Activated CD8-positive, alpha-beta memory T cell treated with anti-CD3 and anti-CD28 coated beads, Interleukin-2, amount 50 U/mL, for 1 hour (primary cell): Measurements from ENCODE around the gene PRSS38.
"Not testable (repeated sequence)": the region's sequence is repeated elsewhere in the genome, so short reads cannot be mapped to it uniquely, and the experiment has no call there.

ENCODE experiments used
- DNase-seq: peaks from one replicate; pipeline ENCODE4 v3.0.0-alpha.2; 2020; ENCODE audit errors: extremely low read depth

PRSS38 gene

DNA sequence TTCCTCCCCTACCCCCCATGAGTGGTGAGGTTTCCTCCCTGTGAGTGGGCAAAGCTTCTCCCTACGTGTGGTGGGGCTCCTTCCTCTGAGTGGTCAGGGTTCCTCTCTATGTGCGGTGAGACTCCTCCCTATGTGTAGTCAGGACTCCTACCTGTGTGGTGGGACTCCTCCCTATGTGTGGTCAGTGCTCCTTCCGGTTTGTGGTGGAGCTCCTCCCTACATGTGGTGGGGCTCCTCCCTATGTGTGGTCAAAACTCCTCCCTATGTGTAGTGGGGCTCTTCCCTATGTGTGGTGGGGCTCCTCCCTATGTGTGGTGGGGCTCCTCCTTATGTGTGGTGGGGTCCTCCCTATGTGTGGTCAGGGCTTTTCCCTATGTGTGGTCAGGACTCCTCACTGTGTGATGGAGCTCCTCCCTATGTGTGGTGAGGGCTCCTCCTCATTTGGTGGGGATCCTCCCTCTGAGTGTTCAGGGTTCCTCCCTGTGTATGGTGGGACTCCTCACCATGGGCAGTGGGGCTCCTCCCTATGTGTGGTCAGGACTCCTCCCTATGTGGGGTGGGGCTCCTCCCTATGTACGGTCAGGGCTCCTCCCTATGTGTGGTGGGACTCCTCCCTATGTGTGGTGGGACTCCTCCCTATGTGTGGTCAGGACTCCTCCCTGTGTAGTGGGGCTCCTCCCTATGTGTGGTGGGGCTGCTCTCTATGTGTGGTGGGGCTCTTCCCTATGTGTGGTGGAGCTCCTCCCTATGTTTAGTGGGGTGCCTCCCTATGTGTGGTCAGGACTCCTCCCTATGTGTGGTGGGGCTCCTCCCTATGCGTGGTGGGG is 29.1 kb downstream of the PRSS38 start:
- DNase-seq, result no peak

DNA sequence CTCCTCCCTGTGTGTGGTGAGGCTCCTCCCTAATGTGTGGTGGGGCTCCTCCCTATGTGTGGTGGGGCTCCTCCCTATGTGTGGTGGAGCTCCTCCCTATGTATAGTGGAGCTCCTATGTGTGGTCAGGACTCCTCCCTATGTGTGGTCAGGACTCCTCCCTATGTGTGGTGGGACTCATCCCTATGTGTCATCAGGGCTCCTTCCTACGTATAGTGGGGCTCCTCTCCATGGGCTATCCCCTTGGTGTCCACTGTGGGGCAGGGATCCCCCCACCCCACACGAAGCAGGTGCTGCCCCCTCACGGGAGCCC is 29.6 kb downstream of the PRSS38 start:
- no peak for DNase-seq

DNA sequence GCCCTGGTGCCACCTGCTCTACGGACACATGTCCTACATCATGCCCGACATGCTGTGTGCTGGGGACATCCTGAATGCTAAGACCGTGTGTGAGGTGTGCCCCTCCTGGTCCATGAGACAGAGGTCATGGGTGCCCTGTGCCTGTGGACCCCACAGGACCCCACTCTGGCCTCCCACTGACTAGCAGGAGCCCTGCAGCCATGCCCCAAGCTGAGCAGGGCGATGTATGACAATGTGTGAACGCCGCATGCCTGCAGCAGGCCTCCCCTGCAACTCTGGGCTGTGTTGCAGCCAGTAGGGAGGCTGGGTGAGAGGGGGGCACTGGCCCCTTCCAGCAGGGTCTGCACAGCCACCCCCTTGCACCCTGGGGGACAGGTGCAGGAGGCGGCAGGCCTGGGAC is 30.0 kb downstream of the PRSS38 start:
- DNase-seq, result no peak

DNA sequence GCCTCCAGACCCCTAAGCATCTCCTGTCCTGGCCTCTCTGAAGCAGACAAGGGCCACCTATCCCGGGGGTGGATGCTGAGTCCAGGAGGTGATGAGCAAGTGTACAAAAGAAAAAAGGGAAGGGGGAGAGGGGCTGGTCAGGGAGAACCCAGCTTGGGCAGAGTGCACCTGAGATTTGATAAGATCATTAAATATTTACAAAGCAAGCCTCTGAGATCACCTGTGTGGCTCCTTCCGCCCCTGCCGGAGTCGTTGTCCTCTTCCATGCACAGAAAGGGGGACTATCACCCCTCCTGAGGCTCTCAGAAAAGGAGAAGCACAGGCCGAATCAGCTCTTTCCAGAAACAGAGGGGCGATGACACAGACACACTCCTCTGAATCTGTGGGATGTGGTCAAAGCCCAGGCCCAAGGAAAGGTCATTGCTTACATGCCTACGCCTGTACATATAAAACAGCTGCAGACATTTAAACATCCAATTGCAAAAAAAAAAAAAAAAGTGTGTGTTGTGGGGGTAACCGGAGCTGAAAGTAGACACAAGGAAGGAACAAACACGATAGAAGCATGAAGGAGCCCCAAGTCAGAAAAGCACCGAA is 30.9 kb downstream of the PRSS38 start:
- no peak for DNase-seq

DNA sequence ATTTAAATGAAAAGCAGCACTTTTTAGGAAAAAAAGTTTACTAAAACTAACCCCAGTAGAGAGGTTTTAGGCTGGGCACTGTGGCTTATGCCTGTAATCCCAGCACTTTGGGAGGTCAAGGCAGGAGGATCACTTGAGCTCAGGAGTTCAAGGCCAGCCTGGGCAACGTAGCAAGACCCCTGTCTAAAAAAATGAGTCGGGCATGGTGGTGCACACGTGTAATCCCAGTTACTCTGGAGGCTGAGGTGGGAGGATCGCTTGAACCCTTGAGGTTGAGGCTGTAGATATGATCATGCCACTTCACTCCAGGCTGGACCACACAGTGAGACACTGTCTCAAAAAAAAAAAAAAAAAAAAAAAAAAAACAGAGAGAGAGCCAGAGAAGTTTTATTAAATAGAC is 31.6 kb downstream of the PRSS38 start:
- not testable (repeated sequence) for DNase-seq

DNA sequence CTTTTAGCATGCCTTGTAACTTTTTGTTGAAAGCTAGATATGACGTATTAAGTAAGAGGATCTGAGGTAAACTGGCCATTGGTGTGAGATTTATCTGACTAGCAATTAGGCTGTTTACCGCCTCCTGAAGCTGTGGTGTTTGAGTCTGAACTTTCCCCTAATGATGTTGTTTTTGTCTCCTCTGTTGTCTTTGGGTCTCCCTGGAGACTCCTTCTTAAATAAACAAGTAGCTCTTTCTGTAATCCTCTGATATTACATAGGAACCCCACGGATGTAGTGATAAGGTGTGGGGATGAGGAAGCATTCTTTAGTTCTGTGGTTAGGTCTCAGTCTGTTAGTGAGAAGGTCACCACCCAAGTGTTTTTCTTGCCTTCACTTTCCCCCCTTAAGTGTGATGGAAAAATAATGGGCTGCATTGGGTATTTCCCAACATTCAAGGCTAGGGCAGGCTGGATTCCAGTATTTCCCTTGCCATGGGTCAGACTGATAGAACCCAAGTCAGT is 33.0 kb downstream of the PRSS38 start:
- DNase-seq, result no peak

DNA sequence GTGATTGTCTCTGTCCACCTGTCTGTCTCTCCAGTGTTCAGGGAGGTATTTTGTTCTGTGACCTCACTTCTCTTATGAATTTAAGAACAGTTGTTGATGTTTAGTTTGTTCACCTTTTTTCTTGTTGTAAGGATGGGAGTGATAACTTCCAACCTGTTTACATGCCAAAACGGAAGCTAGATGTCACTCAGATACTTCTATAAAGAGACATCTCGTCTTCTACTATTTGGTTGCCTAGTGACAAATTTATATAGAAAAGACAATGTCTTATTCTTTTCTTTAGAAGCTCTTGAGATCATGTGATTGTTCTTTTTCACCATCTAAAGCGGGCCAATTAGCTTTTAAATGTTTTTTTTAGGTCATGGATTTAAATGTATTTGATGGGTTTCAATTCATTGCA is 33.8 kb downstream of the PRSS38 start:
- no peak for DNase-seq

DNA sequence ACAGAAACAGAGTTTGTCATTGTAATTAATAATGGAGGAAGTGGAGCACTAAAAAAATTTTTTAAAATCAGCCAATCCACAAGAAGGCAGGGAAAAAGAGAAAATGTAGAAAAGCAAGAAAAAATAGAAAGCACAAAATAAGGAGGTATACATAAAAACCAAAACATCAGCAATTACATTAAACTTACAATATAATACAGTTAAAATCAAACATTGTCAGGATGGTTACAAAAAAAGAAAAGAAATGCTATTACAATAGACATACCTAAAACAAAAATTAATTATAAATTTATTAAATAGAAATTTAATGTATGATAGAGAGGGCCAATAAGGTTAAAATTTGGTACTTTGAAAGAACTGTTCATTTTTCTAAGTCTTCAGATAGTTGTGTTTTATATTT is 38.7 kb downstream of the PRSS38 start:
- DNase-seq, result no peak

DNA sequence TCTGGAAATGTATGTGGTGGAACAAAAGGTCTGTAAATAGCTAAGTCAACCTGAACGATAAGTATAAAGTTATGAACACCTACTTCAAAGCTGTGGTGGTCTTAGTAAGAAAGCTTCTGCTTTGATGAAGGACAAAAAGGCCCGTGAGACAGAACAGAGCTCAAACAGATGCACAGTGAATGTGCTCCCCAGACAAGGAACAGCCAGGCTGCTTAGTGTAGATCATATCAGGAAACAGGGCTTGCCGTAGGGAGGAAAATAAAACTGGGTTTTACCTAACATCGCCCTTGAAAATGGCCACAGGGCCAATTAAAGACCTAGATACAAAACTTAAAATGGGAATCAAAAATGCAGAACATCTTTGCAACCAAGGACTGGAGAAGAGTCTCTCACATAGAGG is 40.2 kb downstream of the PRSS38 start:
- no peak for DNase-seq

DNA sequence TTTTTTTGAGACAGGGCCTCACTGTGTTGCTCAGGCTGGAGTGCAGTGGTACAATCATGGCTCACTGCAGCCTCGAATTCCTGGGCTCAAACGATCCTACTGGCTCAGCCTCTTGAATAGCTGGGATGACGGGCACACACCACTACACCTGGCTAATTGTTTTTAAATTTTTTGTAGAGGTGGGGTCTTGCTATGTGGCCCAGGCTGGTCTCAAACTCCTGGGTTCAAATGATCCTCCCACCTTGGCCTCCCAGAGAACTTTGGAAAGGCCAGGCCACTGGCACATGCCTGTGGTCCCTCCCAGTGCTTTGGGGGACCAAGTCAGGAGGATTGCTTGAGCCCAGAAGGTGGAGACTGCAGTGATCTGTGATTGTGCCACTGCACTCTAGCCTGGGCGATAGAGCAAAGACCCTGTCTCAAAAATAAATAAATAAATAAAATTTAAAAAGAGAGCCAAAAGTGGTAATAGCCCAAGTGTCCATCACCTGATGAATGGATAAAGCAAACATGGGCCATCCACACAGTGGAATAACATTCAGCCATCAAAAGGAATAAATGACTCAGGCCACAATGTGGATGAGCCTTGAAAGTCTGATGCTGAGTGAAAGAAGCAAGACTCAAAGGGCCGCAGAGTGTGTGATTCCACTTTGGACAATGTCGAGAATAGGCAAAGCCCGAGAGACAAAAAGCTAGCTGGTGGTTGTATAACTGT is 40.8 kb downstream of the PRSS38 start:
- no peak for DNase-seq

DNA sequence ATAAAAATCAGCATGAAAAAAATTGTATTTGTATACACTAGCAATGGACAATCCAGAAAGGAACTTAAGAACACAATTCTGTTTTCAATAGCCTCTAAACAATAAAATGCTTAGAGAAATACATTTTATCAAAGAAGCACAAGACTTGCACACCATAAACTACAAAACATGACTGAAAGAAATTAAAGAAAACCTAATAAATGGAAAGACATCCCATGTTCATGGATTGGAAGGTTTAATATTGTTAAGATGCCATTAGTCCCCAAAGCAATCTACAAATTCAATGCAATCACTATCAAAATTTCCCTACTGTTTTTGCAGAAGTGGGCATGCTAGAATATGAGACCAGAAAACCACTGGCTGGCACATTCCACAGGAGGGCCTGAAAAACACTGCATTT is 49.4 kb downstream of the PRSS38 start:
- DNase-seq, result no peak

DNA sequence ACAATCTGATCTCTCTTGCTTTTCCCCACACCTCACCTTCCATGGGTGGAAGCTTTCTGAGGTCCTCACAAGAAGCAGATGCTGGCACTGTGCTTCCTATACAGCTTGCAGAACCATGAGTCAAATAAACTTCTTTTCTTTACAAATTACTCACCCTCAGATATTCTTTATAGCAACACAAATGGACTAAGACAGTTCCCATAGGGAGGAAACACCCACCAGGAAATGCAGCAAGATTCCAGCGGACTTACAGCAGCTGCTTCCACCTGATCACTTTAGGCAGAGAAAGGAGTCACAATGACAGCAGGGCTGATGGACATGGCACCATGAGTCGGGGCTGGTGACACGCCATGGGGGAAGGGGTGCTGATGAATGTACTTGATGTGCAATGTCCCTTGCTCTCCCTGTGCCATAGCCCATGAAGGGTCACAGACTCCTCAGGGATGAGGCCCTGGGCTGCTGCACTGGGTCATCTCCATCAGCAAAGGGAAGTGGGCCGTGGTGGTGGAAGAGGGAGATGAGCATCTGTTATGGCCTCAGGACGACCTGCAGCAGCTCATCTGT is 53.9 kb downstream of the PRSS38 start:
- no peak for DNase-seq

DNA sequence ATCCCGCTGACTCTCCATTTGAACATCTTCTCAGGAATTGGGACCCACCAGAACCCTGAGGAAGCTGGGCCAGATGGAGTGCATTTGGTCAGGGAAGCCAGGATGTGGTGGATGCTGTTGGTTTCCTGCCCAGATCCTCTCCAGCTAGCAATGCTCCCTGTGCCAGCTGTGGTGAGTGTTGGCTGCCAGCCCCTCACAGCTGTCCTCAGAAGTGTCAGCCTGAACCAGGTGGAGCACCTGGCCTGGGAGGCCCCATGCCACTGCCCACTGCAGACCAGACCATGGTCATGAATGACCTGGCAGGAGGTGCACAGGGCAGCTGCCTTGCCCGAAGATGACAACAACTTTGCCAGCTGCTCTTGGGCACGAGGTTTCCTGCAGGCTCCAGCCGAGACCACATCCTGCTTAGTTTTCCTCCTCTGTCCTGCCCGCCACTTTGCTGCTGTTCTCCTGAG is 54.4 kb downstream of the PRSS38 start:
- no peak for DNase-seq

DNA sequence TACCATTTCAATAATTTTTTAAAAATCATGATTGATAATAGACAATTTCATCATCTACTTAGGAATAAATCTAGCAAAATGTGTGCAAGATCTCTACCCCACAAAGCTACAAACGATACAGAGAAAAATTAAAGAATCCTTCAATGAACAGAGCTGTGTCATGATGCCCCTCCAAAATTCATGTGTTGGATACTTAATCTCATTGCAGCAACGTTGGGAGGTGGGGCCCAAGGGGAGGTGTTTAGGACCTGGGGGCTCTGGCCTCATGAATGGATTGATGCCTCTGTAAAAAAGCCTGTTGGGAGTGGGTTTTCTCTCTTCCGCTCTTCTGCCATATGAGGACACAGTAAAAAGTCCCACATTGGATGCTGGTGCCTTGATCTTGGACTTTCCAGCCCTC is 54.9 kb downstream of the PRSS38 start:
- no peak for DNase-seq

DNA sequence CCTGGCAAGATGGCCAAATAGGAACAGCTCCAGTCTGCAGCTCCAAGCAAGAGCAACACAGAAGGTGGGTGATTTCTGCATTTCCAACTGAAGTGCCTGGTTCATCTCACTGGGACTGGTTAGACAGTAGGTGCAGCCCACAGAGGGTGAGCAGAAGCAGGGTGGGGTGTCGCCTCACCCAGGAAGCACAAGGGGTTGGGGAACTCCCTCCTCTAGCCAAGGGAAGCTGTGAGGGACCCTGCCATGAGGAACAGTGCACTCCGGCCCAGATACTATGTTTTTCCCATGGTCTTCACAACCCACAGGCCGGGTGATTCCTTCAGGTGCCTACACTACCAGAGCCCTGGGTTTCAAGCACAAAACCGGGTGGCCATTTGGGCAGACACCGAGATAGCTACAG is 56.4 kb downstream of the PRSS38 start:
- not testable (repeated sequence) for DNase-seq

DNA sequence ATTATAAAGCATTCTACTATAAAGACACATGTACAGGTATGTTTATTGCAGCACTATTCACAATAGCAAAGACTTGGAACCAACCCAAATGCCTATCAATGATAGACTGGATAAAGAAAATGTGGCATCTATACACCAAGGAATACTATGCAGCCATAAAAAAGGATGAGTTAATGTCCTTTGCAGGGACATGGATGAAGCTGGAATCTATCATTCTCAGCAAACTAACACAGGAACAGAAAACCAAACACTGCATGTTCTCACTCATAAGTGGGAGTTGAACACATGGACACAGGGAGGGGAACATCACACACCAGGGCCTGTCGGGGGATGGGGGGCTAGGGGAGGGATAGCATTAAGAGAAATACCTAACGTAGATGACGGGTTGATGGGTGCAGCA is 62.3 kb downstream of the PRSS38 start:
- not testable (repeated sequence) for DNase-seq

DNA sequence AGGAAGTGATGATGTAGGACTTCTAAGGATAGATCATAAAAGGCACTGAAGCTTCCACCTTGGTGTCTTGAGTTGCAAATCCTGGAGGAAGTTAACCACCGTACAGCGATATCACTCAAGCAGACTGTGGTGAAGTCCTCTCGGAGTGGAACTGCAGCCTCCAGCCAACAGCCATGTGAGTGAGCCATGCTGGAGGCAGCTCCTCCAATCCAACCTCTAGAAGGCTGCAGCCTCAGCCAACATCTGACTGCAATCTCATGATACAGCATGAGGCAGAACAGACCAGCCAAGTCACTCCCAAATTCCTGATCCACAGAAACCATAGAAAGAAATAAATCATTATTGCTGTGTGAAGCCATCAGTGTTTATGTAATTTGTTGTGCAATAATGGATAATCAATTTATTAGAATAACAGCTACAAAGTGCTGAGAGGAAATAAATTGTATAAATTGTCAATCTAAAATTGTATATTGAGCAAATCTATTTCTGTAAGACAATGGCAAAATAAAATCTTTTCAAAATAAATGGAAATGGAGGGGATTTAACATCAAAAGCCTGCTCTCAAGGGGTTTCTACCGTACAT is 65.0 kb downstream of the PRSS38 start:
- no peak for DNase-seq

DNA sequence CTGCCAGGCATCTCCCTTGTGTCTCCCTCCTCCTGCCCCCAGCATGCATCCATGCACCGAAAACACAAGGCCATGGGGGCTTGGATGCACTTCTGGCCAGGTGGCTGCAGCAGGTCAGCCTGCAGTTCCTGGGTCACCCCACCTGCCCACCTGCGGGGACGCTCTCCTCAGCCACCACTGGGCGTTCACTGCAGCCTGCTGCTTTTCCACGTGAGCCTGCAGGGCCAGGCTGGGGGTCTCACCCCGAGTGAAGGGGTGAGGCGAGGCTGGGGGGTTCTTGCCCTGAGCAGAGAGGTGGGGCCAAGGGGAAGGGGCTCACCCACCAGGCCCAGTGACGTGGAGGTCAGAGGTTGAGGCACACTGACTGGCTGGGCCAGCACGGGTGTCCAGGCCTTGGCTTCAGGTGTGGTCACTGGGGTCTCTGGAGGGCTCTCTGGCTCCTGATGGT is 67.6 kb downstream of the PRSS38 start:
- DNase-seq, result no peak

DNA sequence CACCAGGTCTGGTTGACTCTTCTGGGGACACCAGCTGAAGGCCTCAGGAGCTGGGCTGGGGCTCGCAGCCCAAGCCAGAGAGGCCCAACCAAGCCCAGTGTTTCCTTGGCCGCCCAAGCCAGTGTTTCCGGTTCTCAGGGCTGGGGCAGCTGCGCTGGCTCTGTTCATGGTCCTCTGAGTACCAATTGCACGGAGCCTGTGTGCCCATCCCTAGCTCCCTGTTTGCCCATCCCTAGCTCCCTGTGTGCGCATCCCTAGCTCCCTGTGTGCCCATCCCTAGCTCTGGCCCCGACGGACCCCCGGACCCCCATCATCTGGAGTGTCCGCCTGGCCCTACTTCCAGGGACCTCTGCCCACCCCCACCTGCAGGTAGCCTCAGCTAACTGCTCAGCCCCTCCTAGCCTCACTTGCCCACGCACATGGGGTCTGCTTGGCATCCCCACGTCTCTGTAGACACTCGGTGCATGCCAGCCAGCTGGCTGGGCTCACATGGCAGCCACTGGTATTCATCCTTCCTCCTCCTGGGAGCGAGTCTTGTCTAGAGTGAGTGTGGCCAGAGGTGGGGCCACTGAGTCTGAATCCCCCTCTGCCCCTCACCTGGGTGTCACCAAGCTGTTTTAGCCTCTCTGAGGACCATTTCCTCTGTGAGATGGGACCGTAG is 68.3 kb downstream of the PRSS38 start:
- DNase-seq, result no peak

DNA sequence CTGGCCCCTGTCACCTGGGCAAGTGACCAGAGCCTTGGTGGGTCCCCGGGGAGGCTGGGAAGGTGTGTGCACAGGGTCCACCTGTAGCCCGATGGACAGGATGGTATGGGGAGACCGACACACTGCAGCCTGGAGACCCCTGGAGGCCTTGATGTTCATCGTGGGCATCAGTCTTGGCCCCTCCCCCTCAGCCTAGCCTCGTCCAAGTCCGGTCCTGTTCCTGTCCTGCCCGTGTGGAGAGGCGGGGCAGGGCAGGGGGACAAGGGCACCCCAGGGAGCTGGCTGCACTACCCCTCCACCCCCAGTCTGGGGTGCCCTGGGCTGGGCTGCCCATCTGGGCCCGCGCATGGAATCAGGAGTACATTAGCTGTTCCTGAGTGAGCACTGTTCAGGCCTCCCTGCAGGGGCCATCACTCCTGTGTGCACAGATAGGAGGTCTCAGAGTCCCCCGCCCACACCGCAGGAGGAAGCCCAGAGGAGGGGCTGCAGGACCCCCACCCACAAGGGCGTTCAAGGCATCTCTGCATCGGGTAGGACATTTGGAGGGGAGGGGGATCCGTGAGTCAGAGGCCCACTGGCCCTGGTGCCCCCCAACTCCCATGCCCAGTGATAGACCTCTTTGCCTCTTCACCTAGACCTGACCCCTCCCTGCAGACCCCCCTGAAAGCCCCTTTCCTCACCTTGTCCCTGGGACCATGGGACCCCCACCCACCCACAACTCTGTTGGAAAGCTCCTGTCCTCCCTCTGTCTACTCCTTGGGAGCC is 69.1 kb downstream of the PRSS38 start:
- DNase-seq, result no peak

DNA sequence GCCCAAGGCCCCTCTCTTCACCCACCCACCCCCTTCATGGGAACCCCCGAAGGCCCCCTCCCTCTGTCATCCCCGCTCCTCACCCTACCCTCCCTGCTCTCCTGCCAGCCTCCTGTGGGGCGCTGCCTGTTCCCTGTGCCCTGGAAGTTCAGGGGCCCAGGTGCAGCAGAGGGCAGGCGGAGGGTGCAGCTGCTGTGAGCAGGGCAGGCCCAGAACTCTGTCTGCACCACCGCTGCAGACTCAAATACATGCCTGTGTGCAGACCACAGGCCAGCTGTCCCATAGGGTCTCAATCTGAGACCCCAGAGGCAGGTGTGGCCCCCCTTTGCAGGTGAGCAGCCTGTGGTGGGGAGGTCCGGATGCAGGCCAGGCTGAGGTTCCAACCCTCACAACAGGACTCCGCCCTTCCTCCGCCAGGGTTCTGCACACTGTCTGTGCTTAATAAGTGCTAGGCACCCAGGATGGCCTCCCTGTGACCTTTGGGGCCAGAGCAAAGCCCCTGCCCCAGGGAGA is 69.7 kb downstream of the PRSS38 start:
- DNase-seq, result no peak
